NCI-H2107 treated with DMSO at 0.1 percent for 48 hours (cell line): ENCODE results near the gene TMEM229B.

Experiments
- DNase-seq: peaks from one replicate; lab custom pipeline; 2025; ENCODE audit not compliant: unreplicated experiment; lab: John Stamatoyannopoulos, UW

Gene TMEM229B

DNA sequence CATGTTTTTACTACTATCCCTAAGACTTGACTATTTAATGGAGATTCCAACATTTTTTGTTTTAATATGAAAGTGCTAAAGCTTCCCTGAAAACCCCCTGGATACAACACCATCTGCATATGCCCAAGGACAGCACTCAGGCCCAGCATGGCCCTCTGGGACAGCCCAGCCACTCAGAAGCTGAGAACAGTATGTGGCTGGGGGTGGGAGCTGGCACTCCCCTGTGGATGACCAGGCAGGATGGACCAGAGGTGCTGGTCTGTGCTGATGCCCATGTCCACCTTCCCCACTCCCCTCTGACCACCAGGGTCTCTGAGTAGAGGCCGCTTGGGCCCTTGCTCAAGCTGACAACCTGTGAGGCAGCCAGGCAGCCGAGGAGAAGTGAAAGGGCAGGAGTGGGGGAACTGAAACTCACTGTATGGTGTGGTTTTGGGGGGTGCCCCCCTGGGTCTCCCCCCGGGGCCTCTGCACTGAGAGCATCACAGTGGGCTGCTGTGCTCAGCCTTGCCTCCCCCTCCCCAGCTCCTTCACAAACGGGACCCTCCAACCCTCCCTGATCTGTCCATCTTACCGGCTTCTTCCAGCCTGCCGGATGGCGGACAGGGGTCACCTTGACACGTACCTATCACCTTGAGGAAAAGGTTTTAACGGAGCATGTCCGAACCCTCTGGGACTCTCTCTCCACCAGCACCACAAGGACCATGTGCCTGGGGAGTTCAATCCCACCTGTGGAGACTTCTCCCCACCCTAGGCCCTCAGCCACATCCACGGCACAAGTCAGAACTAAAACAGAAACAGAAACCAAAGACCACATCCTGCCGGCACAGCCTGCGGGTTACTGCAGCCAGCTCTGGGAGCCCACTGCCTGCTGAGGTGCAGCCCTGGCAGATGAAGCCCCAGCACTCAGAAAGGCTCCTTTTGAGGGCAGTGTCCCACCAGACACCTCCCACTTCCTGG is at the start of gene TMEM229B:
Gene TMEM229B, minus strand, starts transcription at position 785 of the 957 bp plus-strand sequence. CDS start 14,798 bp downstream, outside the sequence.
- DNase-seq = no peak

GRCh38 chr14:67537736-67538135 is 49.2 kb upstream of the TMEM229B start:
- no peak for DNase-seq

DNA sequence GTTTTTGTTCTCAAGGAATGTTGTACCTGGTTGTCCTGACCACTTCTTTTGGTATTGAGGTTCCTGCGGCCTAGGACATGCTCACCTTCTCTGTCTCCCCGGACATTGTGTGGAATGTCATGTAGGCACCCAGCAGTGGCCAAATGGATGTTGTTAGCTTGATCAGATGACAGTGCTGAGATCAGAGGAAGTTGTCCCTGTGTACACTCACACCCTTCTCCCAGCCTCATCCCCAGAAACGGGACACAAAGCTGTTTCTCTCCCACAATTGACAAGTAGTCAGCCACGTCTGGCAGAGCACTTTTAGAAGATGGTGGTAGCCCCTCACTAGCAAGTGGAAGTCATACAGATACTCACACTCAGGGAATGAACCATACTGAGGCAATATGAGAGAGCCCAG is 47.6 kb upstream of the TMEM229B start:
- DNase-seq = no peak

GRCh38 chr14:67533754-67534085 is 45.2 kb upstream of the TMEM229B start:
- DNase-seq = no peak

GRCh38 chr14:67532998-67533753 is 44.7 kb upstream of the TMEM229B start, which contains the start of gene PLEKHH1:
Gene PLEKHH1, plus strand, starts transcription at chr14:67533290. Its CDS starts 8,578 bp downstream, at chr14:67541868.
- DNase-seq = peak; percentile 71

DNA sequence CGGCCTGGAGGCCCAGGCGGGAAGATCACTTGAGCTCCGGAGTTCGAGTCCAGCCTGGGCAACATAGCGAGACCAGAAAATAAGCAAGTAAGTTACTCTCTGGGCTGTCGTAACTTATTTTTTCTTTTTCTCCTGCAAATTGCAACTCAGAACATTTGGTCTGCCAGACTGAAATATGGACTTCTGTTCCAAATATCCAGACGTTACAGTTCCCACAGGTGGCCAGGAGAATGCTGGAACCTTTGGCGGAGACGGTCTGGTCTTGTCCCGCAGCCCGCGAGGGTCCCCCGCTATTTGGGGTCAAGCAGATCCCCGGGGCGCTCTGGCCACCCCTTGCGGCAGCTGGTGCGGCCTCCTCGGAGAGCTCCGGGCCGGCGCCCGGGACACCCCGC is 44.1 kb upstream of the TMEM229B start:
- DNase-seq = no peak

- no peak for DNase-seq
Observed at GRCh38 chr14:67529947-67530935, 41.7 kb upstream of the TMEM229B start.

DNA sequence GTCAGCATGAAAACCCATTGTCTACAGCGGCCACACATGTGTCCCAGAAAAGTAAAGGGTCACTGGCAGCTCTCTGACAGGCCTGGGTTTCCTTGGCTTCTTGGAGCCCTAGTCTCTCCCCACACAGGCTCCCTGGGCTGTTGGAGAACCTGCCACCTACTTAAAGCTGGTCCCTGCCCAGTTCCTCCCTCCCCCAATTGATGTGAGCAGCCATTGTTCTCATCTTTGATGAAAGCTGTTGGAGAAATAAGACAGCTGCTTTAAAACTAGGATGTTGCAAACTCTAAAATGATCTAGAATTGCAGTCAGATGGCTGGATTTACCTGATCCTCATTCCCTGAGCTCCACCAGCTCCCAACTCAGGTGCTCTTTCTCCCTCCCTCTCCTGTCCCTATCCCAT is 39.8 kb upstream of the TMEM229B start:
- no peak for DNase-seq

- DNase-seq = no peak
Observed at GRCh38 chr14:67527756-67528155, 39.2 kb upstream of the TMEM229B start.

GRCh38 chr14:67526676-67527459 is 38.3 kb upstream of the TMEM229B start:
- peak; percentile 68 for DNase-seq

DNA sequence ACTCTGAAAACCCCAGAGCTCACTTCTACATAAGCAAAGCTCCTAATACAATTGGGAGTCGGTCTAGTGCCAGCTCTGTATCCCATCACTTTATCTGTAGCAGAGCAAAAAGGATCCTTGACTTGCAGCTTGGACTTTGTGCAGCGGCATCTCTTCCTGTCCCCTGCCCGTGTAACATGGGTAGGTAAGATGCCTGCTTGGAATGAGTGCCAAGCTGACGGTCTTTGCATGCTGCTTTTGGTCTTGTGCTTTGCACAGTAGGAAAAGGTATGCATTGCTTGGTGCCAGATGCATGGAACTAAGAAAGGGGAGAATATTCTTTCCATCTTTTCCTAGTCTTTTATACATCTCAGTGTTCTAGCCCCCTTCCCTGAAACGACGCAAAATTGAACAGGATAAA is 37.7 kb upstream of the TMEM229B start:
- no peak for DNase-seq

DNA sequence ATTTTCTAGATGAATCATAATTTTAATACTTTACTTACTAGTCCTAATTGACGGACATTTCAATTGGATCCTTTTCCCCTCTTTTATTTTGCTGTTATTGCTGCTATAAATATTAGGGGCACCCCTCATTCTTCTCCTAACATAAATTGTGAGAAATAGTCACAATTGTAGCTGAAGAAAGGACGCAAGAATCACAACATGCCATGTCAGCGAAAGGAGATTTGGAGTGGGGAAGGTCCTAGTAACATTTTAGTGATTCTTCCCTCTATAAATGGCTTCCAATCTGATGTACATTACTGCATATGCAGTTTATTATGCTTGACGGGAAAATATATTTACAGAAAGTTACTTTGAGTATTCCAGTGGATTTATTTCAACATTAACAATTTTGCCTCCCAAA is 36.9 kb upstream of the TMEM229B start:
- no peak for DNase-seq

DNA sequence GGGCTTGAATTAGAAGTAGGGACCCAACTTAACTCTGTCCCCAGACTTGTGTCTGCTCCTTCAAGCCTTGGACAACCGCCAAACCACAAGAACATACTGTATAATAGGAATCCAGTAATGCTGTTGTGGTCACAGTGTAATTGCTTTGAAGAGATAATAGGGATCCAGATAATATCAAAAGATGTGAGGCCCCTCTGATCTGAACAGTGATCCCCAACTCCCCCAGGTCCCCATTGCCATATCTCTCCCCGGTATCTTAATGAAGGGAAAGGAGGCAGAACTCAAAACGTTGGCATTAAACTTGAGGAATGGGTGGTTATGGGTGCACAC is 36.1 kb upstream of the TMEM229B start:
- DNase-seq = peak; percentile 45

DNA sequence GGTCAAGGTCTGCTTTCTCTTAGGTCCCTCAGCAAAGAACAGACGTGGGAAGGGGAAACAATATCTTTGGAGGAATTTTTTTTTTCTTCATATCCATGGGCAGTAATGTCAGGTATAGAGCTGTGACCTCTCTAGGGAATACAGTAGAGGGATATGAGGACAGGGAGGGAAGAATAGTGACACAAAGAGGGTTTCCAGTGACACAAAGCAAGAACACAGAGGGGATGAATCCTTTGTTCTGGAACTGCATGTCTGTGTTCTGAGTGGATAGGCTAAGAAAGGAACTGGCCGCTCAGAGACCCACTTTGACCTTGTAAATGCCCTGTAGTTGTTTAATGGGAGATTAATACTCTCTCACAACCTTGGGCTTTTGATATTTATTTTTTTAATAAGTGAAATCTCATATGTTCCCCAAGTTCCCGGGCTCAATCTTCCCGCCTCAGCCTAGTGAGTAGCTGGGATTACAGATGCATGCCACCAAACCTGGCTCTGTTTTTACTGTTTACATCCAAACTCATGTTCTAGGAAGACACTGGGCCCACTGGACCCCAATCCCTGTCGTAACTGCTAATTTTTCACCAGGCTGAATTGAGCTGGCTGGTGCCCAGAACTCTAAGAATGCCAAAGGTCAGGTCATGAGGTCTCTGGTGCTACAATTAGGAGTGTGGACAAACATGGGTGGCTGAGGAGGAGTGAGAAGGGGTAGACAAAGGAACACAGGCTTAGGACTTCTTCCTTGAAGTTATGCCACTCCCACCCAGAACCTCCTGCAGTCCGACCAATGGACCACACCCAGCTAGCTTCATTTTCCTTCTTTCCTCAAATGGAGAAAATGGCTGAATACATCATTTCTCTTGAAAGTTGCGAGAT is 35.5 kb upstream of the TMEM229B start:
- DNase-seq = no peak

DNA sequence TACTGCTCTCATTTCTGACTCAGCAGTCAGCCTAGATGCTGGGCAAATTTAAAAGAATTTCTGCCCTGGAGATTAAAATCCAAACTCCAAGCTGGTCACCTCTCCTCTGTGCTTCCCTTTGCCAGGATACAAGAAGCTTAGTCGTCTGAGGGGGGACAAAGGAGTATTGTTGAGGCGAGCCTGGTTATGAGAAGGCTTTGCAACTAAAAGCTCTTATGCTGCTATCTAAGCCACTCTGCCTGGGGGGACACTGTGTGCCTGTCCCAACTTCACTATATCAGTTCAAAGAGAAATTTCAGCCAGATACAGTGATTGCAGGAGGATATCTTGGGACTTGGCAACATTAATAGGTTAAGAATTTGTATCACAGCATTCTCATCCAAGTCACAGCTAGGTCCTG is 33.7 kb upstream of the TMEM229B start:
- DNase-seq = no peak

- DNase-seq = no peak
Observed at GRCh38 chr14:67520482-67520881, 32.0 kb upstream of the TMEM229B start.

GRCh38 chr14:67519406-67519805 is 30.9 kb upstream of the TMEM229B start:
- DNase-seq = no peak

DNA sequence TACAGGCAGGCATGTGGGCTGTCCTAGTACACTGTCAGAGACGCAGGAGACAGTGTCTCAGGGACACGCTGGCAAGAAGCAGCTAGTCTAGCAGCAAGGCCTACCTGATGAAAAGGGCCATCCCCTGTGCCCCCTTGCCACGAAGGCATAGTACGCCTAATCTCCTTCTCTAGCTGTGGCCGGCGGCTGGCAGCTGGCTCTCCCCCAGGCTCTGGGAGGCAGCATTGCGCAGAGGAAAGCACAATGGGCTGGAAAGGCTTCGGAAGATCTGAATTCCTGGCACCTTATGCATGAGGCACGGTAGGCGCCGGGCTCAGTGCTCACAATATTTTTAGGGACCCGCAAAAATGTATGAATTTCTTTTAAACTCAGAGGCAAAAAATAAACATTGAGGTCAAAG is 28.6 kb upstream of the TMEM229B start:
- DNase-seq = peak; percentile 16

DNA sequence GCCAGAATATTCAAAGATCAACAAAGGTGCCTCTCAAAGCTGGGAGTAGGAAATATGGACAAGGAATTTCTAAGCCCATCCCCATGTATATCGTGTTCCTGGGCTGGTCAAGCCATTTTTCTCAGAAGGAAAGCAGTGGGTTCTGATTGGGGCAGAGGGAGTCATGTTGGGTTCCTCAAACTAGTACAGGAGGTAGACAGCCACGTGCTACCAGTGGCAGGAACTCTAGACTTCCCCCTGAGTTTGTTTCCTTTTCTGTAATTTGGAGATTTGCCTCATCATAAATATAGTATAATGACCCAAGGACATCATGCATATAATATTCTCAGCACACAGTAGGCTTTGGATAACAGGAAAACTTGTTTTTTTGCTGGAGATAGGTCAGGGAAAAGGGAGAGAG is 28.2 kb upstream of the TMEM229B start:
- DNase-seq = no peak
